CMK (cell line): ENCODE measurements around the gene MMP24OS.
"Not testable (repeated sequence)": the region's sequence is repeated elsewhere in the genome, so short reads cannot be mapped to it uniquely, and the experiment has no call there.

Source experiments
- DNase-seq: peaks from one replicate; pipeline ENCODE4 v3.0.0-alpha.2; 2010; ENCODE audit warnings: low read depth

MMP24OS gene

DNA sequence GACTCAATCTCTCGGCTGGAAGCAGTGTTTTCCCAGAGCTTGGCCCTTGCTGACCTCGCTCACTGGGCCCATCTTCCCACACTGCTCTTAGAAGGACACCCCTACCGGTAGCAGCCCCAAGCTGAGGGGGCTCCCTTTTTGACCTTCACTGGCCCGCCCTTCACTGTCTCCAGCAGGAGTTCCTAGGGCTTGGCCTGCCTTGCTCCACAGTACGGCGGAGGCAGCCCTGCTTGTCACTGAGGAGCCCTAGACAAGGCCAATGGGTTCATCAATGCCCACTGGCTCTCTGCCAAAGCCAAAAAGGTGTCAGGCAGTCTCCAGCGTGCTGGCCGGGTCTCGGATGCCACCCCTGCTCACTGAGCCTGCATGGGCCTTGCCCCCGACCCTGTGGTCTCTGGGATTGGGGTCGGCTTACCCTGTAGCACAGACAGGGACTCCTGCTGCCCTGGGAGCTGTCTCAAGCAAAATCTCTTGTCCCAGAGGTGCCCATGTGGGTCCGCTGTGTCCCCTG is 2.1 kb downstream of the MMP24OS start:
- no peak for DNase-seq

DNA sequence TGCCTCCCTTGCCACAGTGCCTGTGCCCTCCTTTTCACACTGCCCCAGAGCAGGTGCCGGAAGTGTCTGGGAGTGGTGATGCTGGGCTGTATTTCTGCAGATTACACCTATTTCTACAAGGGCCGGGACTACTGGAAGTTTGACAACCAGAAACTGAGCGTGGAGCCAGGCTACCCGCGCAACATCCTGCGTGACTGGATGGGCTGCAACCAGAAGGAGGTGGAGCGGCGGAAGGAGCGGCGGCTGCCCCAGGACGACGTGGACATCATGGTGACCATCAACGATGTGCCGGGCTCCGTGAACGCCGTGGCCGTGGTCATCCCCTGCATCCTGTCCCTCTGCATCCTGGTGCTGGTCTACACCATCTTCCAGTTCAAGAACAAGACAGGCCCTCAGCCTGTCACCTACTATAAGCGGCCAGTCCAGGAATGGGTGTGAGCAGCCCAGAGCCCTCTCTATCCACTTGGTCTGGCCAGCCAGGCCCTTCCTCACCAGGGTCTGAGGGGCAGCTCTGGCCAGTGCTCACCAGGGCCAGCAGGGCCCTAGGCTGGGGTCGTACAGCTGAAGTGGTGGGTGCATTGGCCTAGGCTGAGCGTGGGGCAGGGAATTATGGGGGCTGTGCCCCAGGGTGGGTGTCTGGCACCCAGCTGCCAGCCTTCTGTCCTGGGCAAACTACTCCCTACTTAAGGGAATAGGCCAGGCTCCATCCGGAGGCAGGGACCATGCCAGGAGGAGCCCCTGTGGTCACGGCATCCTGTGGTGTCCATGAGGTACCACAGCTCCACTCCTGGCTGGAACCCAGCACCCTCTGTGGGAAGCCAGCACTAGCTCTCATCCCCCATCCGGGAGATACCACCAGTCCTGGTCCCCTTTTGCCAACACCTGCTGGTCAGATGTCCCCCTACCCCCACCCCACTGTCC is 3.5 kb downstream of the MMP24OS start:
- DNase-seq: no peak

DNA sequence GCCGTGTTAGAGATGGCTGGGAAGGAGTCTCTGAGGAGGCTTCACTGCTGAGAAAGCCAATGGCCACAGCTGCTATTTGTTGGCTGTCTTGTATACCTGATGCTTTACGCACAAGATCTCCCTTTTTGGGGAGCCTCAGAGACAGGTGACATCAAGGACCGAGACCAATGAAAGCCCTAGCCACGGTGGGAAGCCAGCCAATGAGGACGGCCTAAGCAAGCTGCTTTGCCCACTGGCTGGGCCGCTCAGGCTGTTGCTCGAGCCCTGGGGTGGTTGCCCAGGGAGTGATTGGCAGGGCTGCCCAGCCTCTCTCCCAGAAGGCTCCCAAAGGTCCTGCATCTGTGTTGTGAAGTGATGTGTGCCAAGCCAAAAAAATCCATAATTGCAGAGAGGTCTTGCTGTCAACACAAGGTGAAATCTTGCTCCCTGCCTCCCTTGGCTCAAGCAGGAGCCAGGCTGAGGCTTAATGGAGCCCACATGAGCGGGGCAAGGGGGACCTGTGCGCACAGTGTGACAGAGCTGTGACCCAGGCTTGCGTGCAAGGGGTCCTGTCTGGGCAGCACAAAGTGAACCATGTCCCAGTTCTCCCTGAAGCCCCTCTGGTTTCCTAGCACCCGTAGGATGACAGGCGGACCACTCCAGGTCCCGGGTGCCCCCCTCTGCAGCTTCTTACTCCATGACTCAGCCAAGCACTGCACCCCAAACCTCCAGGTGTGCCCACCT is 4.3 kb downstream of the MMP24OS start:
- DNase-seq: no peak

DNA sequence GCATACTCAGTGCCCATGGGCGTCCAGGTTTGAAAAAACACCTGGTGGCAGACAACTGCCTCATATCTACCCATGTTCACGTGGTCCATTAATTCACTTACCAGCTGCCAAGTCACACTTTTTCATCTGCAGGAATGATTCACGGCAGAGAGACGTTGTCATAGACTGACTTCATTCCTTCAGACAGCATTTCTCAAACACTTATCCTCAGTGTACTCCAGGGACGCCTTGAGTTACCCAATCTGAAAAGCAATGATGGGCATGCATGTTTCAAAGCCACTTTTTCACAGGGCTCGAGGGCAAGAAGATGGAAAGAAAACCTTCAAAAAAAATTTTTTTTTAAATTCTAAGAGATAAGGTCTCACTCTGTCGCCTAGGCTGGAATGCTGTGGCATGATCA is 6.0 kb downstream of the MMP24OS start:
- DNase-seq: no peak

DNA sequence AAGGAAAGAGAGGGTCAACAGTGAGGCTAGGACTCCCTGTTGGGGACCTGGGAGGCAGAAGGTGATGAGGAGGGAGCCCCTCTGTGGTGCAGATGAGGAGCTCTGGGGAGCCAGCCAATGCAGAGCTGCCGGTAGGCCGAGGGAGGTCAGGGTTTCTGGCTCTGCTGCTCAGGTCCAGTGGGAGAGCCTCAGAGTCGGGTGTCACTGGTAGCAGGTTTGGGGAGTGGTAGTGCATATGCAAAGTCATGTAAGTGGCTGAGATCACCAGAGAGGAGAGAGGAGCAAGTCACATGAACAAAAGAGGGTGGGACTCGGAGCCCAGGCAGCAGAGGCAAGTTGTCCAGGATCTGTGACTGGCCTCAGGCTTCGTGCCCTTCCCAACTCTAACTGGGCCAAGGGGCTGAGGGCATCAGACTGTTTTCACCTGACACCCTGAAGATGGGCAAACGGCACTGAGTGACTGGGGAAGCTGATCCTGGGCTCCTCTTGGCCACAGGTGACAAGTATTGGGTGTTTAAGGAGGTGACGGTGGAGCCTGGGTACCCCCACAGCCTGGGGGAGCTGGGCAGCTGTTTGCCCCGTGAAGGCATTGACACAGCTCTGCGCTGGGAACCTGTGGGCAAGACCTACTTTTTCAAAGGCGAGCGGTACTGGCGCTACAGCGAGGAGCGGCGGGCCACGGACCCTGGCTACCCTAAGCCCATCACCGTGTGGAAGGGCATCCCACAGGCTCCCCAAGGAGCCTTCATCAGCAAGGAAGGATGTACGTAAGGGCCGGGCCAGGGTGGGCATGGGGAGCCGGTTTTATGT is 6.6 kb downstream of the MMP24OS start:
- no peak for DNase-seq

DNA sequence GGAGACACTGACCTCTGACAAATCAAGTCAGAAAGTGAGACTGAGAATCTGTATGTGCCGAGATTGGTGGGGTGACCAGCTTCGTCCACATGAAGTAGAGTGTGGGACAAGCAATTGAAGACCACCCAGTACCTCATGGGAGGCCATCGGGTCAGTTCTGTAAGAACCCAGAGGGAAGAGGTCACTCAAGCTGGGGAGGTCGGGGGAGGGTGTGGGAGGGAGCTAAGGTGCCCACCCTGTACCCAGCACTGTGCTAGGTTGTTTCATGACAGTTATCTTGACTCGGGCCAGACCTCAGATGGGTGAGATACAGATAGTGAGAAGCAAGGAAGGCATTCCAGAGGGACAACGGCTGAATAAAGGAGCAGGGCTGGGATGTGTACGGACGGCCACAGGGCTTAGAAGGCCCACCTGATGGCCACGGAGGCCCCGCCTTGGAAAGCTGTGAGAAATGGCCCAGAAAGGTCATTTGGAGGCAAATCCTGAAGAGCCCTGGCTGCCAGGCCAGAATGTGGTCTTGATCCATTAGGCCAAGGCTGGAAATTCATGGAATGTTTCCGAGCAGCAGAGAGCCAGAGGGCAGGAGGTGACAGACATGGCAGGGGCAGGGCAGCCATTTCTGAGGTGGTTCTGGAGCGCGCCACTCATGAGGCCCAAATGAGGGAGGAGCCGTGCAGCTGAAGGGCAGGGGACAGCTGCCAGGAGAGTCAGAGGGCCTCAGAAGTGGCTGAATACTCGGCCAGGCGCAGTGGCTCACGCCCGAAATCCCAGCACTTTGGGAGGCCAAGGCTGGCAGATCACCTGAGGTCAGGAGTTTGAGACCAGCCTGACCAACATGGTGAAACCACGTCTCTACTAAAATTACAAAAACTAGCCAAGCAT is 7.7 kb downstream of the MMP24OS start:
- no peak for DNase-seq

DNA sequence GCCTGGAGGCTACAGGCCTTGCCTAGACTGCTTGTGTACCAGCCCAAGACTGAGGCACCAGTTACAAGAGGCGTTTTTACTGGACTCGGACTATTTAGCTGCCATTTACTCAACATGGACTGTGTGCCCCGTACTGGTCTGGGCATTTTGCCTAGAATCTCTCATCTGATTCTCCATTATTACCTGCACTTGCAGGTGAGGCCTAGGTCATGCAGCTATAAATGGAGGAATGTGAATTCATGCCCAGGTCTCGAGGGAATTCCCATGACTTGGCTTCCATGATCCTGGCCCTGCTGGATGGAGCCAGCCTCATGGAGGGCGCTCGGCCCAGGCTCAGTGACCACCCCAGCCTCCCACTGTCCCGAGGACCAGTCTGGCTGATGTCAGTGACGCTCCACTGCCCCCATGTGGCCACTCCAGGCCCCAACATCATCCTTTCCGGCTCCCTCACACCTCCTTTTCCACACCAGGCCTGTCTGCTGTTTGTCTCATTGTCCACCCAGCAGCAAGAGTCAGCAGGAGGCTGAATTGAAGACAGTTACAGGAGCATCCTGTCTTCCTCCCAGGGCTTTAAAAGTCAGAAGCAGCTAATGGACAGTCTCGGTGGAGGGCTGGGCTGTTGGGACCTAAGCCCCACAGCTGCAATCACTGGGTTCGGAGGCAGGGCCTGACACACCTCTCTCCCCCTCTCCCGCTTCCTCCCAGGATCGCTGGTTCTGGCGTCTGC is 8.7 kb downstream of the MMP24OS start:
- no peak for DNase-seq

DNA sequence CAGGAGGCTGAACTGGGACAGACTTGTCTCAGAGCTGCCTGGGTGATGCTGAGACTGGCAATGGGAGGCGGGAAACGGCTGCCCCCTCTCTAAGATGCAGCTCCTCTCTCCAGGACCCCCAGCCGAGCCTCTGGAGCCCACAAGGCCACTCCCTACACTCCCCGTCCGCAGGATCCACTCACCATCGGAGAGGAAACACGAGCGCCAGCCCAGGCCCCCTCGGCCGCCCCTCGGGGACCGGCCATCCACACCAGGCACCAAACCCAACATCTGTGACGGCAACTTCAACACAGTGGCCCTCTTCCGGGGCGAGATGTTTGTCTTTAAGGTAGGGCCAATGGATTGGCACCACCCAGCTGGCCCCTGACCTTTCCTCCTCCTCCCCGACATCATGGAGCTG is 10.8 kb downstream of the MMP24OS start:
- DNase-seq: no peak

DNA sequence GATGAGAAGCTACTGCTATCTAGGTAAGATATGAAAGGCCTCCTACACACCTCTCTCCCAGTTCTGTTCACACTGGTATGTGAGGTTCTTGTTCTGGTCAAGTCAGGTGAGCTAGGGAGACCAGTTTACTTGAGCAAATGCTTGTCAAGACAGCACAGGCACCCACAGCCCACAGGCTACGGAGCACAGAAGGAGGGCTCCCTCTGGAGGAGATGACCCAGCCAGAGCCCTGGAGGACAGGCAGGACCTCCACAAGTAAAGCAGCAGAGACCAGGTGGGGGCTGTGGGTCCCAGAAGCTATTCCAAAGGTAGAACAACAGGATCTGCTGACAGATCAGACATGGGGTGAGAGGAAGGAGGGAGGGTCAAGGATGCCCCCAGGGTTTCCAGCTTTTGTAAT is 13.2 kb downstream of the MMP24OS start:
- no peak for DNase-seq

DNA sequence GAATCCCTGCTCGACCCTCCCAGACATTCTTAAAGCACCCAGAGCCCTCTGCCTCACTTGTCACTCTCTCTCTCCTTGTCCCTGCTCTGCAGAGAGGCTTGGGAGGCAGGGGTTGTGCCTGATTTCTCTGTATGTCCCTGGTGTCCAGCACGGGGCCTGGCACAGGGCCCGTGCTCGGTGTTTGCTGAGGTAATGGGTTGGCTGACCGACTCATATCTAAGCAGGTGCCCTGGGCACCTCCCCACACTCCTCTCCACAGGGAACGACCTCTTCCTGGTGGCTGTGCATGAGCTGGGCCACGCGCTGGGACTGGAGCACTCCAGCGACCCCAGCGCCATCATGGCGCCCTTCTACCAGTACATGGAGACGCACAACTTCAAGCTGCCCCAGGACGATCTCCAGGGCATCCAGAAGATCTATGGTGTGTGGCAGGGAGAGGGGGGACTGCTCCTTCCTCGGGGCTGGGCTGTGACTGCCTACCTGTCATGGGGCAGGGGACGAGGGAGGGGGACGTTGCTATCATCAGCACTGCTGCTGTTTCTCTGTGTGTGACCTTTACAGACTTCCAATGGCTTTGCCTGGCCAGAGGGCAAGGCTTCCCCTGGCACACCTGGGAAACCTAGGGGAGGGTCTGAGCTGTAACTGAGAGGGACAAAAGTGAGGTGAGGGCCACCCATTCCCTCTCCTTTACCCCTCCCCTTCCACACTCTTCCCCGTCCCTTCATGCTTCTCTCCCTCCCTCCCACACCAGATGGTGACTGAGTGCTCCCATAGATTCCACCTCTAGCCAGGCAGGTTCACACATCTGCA is 14.2 kb downstream of the MMP24OS start:
- no peak for DNase-seq

DNA sequence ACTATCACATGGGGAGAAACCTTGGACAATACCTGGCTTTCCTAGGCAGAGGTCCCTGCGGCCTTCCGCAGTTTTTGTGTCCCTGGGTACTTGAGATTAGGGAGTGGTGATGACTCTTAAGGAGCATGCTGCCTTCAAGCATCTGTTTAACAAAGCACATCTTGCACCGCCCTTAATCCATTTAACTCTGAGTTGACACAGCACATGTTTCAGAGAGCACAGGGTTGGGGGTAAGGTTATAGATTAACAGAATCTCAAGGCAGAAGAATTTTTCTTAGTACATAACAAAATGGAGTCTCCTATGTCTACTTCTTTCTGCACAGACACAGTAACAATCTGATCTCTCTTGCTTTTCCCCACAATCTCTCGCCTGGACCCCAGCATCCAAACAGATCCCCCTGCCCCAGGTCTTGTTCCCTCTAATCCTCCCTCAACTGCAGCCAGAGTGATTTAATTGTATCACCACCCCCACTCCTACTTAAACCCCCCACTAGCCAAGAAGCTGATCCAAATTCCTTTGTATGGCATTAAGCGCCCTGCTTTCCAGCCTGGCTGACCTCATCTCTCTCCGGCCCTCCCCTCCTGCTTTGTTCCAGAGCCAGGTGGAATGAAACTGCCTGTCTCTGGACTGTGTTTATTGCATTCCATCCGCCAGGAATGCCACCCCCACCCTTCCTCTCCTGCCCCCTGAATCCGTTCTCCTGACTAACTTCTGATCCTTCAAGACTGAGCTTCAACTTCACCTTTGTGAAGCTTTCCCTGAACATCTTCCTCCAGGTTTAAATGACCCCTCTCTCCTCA is 15.0 kb downstream of the MMP24OS start:
- not testable (repeated sequence) for DNase-seq

DNA sequence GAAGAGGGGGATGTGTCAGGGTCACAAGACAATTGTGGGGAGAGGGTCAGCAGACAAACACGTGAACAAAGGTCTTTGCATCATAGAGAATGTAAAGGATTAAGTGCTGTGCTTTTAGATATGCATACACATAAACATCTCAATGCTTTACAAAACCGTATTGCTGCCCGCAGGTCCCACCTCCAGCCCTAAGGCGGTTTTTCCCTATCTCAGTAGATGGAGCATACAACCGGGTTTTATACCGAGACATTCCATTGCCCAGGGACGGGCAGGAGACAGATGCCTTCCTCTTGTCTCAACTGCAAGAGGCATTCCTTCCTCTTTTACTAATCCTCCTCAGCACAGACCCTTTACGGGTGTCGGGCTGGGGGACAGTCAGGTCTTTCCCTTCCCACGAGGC is 15.6 kb downstream of the MMP24OS start:
- DNase-seq: not testable (repeated sequence)

DNA sequence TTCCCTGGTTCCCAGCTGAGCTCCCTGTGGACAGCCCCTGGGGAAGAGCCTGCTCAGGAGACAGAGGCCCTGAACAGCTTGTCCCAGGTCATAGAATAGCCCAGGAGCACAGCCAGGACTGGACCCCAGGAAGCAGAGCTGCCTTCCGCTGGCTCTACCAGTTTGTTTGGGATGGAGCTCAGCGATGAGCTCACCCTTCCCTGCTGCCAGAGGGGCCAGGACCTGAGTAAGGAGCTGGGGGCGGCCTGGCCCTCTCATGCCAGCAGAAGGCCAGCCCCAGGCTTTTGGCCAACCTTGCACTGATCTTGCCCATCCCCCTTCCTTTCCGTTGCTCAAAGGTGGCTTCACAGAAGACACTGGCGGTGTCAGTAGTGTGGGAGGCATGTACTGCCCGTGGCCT is 17.5 kb downstream of the MMP24OS start:
- no peak for DNase-seq

DNA sequence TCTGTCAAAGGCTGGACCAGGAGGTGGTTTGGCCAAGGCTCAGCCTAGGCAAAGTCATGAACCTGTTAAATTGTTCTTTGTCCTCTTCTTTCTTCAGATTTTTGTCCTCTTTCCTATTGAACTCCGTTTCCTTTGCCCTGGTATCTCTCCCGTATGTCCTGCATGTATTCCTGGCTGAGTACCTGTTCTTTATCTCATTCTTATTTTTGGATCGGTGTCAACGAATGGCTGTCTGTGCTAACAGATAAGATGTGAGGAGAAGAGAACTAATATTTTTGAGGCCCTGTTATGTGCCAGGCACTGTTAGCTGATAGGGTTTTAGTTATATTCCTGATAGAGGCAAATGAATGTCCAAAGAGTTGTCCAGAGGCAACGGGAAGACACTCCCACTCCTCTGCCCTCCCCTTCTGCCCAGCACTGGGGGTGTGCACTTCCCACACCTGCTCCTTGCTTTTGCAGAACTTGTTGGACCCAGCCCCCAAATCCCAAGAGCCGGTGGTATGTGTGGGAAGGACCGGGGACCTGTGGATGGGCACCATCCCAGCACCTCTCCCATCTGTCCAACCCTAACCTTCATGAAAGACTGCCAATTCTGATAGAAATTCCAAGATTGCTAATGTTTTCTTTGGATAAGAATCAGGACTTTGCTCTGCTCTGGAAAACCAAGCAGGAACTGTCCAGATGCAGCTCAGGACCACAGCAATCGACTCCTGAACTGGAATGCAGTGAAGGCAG is 20.6 kb downstream of the MMP24OS start:
- no peak for DNase-seq

DNA sequence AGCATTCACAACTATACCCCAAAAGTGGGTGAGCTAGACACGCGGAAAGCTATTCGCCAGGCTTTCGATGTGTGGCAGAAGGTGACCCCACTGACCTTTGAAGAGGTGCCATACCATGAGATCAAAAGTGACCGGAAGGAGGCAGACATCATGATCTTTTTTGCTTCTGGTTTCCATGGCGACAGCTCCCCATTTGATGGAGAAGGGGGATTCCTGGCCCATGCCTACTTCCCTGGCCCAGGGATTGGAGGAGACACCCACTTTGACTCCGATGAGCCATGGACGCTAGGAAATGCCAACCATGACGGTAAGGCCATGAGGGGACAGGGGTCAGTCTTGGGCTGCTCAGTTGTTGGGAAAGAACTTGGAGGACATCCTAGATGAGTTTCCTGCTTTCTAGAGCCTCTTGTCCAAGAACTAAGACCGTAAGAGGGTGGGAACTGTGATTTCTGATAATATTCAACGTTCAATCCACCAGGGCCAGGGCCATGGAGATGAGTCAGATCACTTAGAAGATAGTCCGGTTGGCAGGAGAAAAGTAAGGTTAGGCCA is 23.4 kb downstream of the MMP24OS start:
- DNase-seq: no peak

DNA sequence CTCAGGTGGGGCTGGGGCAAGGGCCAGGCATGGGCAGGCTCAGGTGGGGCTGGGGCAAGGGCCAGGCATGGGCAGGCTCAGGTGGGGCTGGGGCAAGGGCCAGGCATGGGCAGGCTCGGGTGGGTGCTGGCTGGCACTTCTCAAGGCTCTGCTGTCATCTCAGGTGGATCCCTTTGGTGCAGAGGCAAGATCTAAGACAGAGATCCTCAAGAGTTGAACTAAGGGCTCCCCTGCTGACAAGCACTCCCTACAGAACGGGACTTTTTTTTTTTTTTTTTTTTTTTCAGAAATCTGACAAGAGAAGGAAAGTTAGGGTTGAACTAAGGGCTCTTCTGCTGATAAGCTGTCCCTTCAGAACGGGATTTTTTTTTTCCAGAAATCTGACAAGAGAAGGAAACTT is 24.9 kb downstream of the MMP24OS start:
- no peak for DNase-seq

DNA sequence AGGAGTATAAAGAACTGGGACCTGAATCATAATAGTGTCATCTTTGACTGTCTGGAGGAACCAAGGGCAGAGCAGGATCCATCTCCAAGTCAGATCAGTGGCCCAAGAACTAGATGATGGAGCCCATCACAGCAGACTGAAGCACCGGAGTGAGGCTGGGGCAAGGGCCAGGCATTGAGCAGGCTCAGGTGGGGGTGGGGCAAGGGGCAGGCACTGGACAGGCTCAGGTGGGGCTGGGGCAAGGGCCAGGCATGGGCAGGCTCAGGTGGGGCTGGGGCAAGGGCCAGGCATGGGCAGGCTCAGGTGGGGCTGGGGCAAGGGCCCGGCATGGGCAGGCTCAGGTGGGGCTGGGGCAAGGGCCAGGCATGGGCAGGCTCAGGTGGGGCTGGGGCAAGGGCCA is 25.3 kb downstream of the MMP24OS start:
- DNase-seq: not testable (repeated sequence)

DNA sequence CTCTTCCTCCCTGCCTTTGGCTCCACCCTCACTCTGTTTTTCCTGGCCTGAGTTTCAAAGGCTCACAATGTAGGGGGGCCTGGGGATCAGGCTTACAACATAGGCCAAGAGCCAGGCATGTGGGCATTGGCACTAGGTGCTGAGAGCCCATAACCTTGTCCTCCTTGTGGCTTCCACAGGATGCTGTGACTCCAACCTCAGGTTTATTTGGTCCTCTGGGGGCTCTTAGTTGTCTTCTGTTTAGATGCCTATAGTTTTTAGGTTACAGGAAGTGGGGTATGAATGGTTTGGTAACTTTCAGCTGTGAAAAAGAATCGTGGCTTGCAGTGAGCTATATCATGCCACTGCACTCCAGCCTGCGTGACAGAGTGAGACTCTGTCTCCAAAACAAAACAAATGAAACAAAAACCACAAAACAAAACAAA is 25.9 kb downstream of the MMP24OS start:
- no peak for DNase-seq
